Vagina (tissue), 2 donors: ENCODE results near the gene PNCK.

Experiments
- POLR2A ChIP-seq, 2 donors: fragments of 450-650 bp; IDR thresholded peaks; one replicate each; pipeline ENCODE4 v1.6.1; 2017; ENCODE audit warnings: antibody characterized with exemption in 2 of 2, mild to moderate bottlenecking in 2 of 2, moderate library complexity in 2 of 2
- POLR2AphosphoS5 ChIP-seq, 2 donors: sonication (generic); formaldehyde crosslinking; IDR thresholded peaks; one replicate each; pipeline ENCODE4 v1.9.0; 2017; ENCODE audit warnings: antibody characterized with exemption in 2 of 2, mild to moderate bottlenecking in 2 of 2, low read depth in 1 of 2; ENCODE audit not compliant: insufficient read depth in 1 of 2
- TF ChIP-seq, protein P1 (sequence below), 3 experiments: fragments of 450-650 bp in 2 of 3; fragments of 200-600 bp in 1 of 3; sonication (generic) in 1 of 3; IDR thresholded peaks; one replicate each; pipeline ENCODE4 v1.5.1; 2017 to 2019; ENCODE audit warnings: antibody characterized with exemption in 3 of 3, mild to moderate bottlenecking in 2 of 3, moderate library complexity in 2 of 3

GRCh38 chrX:153717445-153717844 lies 43.8 kb upstream of the PNCK start:
- TF ChIP-seq, protein P1, sequence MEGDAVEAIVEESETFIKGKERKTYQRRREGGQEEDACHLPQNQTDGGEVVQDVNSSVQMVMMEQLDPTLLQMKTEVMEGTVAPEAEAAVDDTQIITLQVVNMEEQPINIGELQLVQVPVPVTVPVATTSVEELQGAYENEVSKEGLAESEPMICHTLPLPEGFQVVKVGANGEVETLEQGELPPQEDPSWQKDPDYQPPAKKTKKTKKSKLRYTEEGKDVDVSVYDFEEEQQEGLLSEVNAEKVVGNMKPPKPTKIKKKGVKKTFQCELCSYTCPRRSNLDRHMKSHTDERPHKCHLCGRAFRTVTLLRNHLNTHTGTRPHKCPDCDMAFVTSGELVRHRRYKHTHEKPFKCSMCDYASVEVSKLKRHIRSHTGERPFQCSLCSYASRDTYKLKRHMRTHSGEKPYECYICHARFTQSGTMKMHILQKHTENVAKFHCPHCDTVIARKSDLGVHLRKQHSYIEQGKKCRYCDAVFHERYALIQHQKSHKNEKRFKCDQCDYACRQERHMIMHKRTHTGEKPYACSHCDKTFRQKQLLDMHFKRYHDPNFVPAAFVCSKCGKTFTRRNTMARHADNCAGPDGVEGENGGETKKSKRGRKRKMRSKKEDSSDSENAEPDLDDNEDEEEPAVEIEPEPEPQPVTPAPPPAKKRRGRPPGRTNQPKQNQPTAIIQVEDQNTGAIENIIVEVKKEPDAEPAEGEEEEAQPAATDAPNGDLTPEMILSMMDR (IDR thresholded peaks at IDR 0.05): no peak
- TF ChIP-seq POLR2AphosphoS5 (IDR thresholded peaks at IDR 0.05; ENCODE audit: insufficient read depth in 1 of 2, low read depth in 1 of 2) (no peak), POLR2A (IDR thresholded peaks at IDR 0.05) (no peak)
